A204.1 (cell line): Measurements from ENCODE around the gene CC2D1A.

ENCODE experiments used
- FAIRE-seq: peaks from 2 replicates; lab custom pipeline; 2012; peaks lifted over from hg19 to GRCh38; lab: Jason Lieb, UNC

The CC2D1A gene

DNA sequence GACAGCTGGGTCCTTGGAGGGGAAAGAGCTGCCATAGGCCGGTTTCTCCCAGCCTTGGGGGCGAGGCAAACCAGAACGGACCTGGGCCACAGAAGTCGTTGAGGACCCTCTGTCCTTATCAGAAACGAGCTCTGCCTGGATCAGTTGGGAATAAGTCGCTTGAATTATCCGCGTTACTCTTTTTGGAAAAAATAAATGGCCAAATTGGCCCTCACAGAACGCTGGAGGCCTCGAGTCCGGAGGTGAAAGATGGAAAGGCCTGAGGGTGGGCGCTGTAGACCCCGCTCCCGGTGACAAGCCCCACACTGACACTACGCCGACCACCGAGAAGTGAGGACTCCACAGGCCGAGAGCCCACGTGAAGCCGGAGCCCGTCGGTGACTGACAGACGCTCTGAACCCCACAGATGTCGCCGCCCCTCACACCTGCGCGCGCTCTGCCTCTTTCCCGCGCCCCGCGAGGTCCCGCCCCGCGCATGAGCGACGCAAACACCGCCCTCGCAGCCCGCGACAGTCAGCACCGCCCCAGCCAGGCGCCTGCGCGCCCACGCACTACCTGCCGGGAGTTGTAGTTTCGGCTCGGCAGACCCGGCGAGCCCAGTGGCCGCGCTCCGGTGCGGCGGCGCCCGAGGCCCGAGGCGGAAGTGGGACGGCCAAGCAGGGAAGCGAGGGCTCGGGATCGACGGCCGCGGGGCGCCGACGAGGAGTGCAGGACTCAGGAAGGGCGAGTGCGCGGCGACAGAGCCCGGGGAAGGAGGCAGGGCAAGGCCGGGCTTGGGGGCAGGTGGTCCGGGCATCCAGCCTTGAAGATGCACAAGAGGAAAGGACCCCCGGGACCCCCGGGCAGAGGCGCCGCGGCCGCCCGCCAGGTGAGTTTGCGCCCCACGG is at the start of gene CC2D1A, which contains the start of gene BRME1:
CC2D1A (plus strand) TSS at position 568 of the 887 bp plus-strand sequence; CDS start at position 809, 241 bp downstream.
BRME1 (minus strand) TSS at position 484 of the 887 bp plus-strand sequence. CDS start 1,225 bp downstream, outside the sequence.
- FAIRE-seq, result no peak

DNA sequence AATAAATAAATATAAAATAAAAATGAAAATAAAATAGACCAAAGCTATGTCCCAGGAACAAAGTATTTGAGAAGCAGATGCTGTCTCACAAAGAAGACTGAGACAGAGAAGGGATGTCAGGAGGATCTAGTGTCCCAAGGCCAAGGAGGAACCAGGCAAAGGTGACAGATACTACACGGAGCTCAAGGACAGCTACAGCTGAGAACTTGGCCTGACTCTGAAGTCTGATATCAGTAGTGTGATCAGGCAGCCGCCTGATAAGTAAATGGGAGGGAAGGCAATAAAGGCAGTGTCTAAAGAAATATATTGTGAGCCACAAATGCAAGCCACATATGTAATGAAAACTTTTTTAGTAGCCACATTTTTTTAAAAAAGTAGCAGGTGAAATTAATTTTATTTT is 49.5 kb upstream of the CC2D1A start:
- no peak for FAIRE-seq

DNA sequence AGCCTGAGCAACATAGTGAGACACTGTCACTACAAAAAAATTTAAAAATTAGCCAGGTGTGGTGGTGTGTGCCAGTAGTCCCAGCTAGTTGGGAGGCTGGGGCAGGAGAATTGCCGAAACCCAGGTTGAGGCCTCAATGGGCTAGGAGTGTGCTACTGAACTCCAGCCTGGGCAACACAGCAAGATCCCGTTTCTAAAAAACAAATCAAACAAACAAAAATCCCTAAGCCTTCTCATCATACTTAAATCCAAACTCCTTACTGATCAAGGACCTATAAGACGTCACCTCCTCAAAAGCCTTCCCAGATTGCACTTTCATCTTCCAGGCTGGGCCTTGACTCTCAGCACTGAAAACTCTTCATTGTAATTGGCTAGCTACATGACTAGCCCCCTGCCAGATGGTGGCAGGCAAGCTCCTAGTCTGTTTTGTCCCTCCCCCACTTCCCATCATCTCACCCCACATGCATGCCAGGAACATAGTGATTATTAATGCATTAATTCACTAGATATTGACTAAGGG is 46.6 kb upstream of the CC2D1A start:
- FAIRE-seq, result no peak

DNA sequence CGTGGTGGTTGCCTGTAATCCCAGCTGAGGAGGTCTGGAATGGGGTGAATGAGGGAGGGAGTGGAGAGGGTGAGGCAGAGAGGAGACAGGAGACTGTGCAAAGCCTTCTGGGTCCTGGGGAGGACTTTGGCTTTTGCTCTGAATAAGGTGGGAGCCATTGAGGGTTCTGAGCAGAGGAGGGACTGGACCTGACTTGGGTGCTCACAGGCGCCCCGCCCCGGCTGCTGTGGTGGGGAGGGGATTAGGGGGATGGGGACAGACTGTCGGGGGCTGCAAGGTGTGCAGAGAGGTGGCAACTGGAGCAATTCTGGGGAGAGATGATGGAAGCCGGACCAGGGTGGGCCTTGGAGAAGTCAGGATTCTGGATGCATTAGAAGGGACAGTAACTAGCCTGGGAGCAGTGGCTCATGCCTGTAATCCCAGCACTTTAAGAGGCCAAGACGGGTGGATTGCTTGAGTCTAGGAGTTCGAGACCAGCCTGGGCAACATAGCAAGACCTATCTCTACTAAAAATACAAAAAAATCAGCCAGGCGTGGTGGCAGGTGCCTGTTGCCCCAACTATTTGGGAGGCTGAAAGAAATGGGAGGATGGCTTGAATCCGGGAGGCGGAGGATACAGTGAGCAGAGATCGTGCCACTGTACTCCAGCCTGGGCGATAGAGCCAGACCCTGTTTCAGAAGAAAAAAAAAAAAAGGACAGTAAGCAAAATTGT is 45.2 kb upstream of the CC2D1A start:
- FAIRE-seq, result no peak

DNA sequence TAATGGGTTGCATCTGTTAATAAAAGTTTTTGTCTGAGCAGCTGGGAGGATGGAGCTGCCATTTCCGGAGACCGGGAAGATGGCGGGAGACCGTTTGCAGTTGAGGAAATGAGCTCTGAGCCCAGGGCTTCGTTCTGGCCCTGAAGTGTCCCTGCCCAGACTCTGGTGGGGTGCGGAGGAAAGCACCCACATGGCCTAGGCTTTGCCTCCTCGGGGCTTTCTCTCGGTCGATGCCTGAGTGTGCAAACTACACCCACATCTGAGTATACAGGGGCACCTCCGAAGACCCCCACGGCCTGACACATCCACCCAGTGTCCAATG is 44.6 kb upstream of the CC2D1A start:
- FAIRE-seq, result no peak

DNA sequence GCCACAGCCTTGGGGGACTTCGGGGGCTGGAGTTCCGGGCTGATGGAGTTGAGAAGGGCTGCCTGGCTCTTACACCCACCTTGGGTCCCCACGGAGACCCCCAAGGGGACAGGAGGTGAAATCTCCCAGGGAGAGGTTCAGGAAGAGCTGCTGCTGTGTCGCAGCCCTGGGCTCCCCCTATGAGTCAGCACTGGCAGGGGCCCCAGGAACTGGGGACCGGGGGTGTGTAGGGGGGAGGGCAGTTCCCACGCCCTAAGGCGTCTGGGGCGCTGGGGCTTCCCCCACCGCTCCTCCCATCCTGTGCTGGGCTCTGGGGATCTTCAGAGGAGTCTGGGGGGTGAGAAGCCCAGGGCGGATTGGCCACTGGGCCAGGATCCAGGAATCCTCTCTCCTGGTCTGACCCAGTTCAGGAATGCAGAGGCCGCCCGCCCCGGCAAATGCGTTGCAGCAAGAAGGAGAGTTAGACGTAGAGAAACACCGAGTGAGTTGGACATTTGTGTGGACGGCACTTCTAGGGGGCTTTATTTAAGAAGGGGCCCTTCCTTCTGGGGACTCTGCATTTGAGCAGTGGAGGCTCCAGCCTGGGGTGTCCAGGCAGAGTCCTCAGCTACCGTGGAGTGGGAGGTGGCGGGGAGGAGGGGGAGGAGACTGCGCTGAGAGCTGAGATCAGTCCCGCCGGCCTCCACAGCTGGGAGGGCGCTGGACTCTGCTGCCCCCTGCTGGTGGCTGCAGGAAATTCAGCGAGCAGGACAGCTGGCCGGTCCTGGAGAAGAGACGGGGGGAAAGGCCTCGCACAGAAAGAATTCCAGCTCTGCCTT is 44.1 kb upstream of the CC2D1A start:
- no peak for FAIRE-seq

DNA sequence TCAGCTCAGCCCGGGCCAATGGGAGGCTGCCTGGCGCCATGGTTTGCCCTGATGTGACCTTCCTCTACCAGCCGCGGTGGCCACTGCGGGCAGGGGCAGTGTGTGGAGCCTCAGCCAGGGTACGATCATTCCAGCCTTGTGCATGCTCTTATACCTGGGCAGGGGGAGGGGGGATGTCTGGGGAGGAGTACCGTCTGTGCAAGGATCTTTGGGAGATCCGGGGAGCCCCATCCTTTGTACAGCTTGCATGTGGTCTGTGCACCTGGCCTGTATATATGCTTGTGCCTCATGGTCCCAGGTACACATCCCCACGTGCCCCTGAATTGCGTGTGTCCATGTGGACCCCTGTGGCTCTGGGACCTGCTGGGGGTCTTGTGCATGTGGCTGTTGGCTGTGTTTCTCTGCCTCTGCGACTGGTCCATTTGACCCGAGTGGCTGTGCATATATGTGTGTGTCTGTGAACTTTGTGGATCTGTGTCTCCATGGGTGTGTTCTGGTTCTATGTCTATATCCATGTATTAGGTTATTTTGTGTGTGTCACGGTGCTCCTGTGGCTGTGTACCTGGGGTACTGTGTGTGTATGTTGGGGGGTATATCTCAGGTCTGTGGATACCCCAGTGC is 41.8 kb upstream of the CC2D1A start:
- FAIRE-seq, result no peak

DNA sequence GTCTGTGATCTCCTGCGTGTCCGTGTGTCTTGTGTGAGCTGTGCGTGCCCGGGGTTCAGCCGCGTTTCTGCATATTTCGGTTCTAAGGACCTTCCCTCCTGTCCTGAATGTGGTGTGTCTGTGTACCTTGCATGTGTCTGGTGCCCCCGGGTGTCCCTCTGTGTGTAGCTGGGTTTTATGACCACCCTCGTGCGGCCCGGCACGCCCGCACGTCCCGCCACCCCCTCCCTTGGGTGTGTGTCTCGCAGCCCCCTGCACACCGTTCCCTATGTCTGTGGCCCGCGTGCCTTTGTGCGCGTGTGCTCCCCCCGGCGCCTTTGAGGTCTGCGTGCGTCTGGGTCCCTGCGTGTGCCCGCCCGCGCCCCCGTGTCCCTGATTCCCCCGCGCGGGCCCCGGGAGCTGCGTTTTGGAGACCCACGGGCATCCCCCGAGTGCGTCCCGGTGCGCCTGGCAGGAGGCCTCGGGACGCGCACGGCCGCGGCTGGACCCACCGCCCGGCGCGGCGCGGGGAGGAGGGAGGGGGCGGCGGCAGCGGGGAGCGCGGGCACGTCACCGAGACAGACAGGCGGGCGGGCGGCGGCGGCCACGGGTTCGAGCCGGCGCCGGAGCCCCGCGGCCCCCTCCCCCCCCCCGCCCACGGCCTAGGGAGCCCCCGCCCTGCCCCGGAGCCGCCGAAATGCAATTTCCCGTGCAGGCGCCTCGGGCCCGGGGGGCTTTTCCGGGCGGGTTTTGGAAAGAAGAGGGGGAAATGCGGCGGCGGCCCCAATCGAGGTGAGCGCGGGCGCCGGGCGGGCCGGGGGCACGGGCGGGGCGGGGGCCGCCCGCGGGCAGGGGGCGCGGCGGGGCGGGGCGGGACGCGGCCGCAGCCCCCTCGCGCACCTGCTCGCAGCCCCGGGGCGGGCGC is 41.1 kb upstream of the CC2D1A start:
- FAIRE-seq, result no peak

DNA sequence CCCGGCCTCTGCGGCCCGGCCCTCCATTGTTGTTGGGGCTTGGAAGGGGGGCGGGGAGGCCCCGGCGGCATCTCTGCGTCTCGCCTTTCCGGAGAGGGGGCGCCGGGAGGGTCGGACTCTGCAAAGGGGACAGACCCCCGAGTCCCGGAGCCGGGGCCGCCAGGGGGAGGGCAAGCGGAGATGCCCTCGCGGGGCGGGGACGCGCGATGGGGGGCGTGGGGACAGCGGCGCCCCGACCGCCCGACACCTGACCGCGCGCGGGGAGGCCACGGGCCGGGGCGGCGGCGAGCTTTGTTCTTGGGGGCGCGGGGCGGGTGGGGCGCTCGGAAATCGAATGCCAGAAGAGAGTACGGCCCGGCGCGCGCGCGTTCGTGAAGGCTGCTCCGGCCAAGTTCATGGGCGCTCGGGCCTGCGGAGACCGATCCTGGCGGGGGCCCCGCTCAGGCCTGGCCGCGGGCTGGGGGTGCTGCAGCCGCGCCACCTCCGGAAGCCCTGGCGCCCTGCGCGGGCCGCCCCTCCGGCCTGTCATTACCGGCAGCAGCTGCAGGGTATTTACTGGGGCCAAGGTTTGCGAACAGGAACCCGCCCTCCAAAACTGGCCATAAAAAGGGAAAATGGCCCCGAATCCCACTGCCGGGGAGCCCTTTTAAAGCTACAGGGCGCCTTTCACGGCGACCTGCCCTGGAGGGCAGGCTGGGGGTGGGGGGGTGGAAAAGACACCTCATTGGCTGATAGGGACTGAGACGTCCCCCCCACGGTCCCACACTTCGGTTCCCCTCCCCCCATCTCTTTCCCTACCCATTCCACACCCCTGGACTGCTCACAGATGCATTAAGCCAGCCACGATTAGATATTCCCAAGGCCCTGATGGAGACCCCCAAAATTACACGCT is 40.2 kb upstream of the CC2D1A start:
- FAIRE-seq, result no peak

DNA sequence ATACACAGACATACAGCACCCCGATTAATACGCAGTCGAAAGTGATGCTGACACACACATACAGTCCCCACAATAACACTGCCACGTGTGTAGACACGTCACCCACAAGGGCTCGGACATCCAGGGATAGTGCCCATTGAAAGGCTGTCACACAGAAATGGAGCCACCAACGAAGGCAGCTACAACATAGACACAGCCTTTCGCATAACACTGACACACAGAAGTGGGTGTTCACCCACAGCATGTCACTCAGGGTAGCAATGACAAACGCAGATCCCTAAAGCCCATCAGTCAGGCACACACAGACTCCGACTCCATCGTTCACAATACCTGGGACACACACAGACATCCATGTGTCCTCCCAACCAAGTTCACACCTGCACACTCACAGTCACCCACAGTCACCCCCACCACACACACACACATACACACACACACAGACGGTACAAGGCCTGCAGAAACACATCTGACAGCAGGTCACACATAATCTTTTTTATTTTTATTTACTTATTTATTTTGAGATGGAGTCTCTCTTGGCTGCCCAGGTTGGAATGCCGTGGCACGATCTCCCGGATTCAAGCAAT is 39.4 kb upstream of the CC2D1A start:
- no peak for FAIRE-seq

DNA sequence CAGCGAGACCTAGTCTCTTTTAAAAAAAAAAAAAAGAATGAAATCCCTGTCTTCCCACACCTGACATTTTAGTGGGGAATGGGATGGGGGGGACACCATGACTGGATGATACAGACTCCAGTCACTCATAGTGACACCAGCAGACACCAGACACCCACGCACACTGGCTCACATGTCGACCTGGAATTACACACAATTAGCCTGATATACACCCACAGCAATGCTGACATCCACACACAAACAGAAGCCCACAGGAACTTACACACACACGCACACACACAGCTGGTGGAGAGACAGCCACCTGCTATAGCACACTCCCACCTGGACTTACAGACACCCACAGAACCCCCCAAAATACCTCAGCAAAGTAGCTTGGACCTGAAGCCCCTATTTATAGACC is 37.3 kb upstream of the CC2D1A start:
- FAIRE-seq, result no peak

DNA sequence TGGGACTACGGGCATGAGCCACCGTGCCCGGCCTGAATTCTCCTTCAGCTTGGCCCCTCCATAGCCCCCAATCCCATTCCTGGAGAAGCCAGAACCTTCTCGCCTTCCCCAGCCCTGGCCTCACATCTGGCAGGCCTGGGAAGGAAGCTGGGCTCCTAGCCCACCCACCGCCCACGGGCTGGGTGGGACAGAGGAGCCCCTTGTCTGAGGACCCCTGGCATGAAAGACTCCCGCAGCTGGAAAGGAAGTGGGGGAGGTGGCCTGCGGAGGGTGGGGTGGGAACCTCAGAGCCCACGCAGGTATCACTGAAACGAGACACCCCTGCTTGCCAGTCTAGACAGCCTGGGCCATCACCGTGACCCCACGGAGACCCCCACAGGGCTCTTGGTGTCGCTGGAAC is 36.7 kb upstream of the CC2D1A start:
- no peak for FAIRE-seq

DNA sequence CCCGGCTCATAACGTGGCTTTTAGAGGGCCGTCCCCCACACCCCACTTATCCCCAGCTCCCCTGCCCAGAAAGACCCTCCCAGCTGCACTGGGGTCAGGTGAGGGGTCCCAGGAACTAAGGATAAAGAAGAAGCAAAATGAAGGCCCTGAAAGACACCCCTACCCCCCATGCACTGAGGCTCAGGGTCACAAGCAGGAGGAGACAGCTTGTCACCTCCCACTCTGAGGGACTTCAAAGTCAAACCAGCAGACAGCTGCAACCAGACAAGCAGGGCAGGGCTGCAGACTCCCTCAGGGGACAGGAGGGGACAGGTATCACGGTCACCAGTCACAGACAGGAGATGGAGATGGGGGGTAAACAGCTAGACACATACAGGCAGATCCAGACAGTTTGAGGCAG is 35.1 kb upstream of the CC2D1A start:
- FAIRE-seq, result no peak

DNA sequence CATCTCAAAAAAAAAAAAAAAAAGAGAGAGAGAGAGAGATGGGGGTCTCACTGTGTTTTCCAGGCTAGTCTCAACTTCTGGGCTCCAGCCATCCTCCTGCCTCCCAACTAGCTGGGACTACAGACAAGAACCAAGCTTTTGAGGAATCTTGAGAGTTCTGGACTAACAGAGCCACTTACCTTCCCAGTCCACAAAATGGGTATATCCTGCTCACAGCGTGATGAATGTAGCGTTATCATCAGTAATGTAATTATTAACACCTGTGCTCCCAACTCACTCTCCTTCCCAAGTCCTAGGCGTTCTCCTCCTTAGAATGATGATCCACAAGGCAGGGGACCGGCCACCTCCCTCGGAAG is 33.7 kb upstream of the CC2D1A start:
- FAIRE-seq, result no peak

DNA sequence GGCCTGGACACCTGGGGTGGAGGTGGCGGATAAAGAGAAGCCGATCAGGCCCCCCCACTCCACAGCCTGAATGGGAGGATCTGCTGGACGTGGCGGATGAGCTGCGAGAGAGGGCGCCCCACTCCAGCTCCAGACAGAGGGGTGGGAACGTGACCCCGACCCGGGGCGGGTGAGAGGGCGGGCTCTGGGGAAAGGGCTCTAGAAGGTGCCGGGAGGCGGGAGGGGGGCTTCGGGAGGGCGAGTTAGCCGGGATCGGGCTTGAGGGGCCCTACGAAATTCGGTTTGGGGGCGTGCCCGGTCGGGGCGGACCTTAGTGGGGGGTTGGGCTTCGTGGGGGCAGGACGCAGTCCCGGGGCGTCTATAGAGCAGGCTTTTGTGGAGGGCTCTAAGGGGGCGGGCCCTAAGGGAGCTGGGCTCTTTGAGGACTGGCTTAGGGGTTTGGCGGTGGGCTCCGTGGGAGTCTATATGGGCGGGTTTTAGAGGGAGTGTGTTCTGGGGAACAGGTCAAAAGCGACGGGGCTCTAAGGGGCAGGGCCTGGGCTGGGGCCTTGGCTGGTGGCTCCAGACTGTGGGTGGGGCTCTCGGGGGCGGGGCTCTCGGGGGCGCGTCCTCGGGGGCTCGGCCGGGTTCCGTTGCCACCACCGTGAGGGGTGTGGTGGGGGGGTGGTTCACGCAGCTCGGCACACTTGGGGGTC is 33.2 kb upstream of the CC2D1A start:
- FAIRE-seq, result no peak

DNA sequence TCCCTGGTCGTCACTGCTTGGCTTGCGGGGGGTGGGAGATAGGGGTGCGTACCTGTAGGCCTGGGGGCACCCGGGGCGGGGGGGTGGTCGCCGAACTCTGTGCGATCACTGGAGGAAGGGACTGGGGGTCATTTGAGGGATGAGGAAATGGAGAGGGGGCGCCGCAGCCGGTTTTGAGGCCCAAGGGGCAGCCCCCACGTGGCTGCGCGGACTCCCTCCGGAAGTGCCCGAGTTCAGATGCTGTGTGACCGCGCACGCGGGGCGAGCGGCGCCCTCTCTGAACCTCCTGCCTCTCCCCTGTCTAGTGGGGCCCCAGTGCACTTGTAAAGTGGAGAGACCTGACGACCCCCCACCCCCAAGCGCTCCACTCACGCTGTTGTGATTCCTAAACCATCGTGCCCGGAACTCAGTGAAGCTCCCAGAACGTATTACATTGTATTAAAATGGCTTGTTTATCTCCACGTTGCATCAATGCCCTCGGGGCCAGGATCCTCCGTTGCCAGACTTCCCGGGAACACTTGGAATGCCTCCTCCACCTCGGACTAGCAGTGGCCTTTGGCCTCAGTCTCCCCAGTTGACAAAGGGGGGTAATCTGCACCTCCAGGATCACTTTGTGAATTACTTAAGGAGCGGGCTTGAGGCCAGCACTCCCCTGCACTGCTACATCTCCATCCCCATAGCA is 32.0 kb upstream of the CC2D1A start:
- FAIRE-seq, result no peak

DNA sequence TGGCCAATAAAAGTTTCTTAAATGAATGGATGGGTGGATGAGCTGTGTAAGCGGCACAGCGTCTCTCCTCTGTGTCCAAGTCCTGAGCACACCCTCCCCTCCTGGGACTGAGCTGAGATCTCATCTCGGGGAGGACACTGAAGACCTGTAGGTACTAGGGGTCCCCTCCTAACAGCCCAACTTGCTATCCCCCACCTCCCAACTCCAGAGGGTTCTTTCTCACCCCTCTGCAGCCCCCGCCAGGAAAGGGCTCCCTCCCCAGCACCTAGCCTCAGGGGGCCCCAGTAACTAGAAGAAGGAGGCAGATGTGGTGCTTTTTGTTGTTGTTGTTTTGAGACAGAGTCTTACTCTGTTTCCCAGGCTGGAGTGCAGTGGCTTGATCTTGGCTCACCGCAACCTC is 30.2 kb upstream of the CC2D1A start:
- no peak for FAIRE-seq

DNA sequence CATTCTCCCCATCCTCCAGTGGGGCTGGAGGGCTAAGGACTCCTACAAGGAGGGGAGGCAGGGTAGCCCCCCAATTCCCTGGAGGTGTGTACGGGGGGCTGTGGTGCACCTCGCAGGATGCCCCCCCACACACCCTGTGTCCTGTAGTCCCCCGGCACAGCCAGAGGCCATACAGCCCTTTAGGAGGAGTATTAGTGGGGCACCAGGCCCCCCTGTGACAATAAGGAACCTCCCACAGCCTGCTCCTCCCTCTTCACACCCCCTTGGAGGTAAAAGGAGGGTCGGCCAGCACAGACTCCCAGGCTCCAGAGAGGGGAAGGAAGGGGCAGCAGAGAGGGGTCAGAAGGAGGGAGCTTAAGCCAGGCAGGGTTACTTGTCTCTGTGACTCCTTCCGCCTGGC is 29.2 kb upstream of the CC2D1A start, which contains the start of gene NANOS3:
NANOS3 (plus strand) TSS at position 301 of the 400 bp plus-strand sequence. CDS start 115 bp downstream, outside the sequence.
- no peak for FAIRE-seq
